GM19463 (cell line): ENCODE data around the gene VPS37C.

Experiments
- ATAC-seq: cut with Tn5 transposase; IDR thresholded peaks from one replicate; pipeline ENCODE4 v1.9.1; 2021; ENCODE audit warnings: mild to moderate bottlenecking, moderate library complexity; ENCODE audit not compliant: unreplicated experiment

VPS37C gene

DNA sequence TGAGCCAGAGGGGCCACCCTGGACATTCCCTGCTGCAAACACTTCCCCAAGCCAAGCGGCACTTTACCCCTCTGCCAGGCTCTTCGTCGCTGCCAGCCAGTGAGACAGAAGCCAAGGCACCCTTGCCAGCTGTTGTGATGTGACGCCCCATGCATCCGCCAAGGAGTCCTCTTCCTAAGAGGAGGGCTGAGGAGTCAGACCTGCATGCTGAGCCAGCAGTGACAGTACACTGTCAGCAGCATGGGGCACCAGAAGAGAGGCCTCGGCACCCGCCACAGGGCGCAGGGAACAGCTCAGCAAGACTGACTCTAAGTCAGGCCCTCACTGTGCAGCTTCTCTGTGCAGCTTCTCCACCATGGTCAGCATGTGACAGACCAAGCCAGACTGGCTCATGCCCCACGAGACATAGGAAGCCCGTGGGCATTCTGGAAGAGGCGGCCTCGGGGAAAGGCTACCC, 26.4 kb downstream of the VPS37C start:
- no peak for ATAC-seq

DNA sequence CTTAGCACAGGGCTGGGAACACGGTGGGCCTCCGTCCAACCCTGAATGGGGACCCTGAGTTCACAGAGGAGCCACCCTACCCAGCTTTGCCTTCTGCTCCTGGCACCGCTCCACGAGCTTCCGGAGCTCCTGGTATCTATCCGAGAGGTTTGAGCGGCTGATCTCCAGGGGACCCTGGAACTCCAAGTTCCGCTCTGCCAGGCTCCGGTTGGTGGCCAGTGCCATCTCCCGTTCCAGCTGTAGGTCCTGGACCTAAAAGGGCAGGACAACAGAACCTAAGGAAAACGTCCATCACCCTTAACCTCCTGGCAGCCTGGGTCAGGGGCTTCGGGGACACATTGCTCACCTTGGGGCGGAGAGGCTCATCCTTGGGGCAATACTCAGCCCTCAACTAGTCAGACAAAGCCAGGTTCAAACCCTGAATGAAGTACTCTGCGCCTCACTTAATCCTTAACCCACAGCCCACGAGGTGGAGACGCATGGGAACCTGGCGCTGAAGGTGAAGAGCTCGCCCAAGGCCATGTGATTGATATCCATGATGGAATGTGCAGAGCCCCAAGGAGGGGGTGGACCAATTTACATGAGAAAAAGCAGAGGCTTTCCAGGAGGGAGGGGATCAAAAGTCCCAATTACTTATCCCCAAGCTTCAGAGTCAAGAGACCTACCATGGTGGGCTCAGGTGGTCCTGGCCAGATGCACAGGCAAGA, 27.1 kb downstream of the VPS37C start:
- no peak for ATAC-seq

DNA sequence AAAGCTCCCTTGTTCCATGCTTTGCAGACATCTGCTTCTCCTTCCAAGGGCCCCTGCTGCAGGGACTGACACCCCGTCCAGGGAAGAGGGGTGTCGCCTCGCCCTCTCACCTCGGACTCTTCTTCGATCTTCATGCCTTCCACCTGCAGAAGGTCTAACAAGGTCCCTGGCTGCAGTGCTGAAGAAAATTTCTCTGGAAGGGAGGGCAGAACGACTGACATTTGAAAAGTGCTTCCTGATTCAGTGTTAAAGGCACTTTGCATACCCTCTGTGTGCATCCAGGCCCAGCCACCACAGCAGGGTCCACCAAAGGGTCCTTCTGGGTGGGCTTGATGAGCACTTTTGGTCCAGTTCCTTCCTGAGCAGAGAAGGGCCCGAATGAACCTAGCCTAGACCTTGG, 28.1 kb downstream of the VPS37C start:
- no peak for ATAC-seq

DNA sequence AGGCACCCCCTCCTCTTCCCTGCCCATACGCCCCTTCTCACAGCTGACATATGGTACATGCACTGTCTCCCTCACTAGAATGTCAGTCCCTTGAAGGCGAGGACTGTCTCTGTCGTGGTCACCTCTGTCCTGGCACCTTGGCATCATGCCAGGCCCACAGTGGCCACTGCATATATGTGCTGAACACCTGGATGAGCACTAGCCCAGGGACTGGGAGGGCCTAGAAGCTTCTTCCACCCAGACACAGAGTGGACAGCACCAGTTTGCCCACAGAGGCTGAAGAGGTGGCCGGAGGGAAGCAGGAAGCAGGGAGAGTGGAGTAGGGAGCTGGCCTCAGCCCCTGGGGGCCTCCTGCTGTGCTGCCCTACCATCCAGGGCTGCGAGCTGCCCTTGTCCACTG, 28.6 kb downstream of the VPS37C start:
- no peak for ATAC-seq

DNA sequence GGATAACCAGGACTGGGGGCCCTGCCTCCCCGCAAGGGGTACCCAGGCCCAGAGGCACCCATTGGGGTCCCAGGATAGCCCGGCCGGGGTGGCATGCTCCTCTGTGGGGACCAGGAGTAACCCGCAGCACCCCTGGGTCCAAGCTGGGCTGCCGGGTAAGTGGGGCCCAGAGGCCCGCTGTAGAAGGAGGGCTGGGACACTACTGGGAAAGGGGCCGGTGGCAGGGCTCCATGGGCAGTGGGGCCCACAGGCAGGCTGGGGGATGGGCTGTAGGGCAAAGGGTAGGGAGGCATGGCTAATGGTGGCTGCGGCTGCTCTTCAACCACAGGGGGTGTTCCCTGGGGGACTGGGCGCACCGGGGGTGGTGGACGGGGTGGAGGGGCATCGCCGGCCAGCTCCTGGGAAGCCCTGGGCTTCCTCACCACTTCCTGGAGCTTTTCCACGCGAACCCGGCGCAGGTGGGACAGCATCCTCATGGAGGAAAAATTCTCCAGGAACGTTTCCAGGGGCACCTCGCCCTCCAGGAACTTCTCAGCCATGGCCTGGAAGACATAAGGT, 29.1 kb downstream of the VPS37C start:
- ATAC-seq: no peak

DNA sequence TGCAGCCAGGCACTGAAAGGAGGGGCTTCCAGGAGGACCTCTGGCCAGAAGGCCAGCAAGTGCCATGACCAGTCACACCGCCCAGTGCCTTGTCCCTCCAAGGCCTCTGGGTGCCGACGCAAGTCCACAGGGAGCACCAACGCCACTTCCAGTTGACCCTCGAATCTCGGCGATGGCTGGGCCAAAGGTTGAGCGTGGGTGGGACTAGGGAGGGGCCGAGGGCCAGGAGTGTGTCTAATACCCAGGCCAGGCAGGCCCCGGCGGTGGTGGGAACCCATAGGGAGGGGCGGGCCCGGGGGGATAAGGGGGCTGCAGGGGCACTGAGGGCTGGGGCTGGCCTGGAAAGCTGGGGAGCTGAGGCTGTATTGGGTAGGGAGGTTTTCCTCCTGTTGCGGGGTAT, 29.6 kb downstream of the VPS37C start:
- ATAC-seq: no peak

DNA sequence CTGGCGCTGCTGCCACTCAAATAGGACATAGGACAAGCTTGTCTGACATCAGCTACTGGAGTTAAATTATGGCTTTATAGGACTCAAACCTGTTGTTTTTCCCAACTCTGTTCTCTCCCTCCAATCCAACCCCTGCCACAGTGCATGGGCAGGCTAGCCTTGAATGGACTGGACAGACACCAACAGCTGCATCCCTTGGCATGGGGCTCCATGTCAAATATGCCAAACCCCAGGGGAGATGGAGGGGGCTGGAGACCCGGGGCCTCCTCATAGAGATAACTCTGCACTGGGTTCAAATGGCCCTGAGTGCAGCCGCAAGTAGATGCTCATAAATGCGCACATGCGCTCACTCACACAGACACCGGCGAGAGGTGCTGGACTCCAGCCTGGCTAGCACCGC, 30.0 kb downstream of the VPS37C start:
- no peak for ATAC-seq

DNA sequence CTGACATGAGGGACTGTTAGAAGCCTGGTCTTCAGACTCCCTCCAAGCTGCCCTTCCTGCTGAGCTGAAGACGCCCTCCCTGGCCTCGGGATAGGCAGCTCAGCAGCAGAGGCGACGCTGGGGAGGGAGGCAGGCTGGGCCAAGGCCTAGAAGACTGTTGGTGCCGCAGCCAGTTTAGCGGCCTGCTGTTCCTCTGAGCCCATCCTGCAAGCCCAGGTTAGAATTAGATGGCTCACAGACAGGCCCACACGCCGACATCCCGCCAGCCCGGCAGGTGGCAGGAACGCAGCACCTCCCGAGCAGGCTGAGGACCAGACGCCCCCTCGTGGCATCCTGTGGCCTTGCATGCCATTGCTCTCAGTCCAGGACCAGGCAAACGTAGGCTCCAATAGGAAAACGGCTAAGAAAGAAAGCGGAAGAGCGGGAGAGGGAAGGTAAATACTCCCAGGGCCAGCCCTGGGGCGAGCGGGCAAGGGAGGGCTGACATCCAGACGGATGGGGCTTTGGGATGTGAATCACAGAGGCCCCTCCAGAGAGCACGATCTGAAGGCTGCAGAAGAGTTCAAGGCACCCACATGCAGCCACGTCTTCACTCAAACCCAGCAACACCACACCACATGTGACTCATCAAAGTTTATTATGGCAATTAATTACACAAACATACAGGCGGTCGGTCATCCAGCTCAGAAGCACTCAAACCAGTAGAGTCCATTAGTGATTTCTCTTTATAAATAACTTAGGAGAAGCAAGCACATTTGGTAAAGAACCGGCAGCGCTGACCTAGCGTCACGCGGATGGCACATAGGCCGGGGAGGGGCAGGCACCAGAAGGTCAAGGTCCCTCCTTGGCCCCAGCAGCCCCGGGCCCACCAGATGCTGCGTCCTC, 31.3 kb downstream of the VPS37C start:
- ATAC-seq: peak; percentile 86

DNA sequence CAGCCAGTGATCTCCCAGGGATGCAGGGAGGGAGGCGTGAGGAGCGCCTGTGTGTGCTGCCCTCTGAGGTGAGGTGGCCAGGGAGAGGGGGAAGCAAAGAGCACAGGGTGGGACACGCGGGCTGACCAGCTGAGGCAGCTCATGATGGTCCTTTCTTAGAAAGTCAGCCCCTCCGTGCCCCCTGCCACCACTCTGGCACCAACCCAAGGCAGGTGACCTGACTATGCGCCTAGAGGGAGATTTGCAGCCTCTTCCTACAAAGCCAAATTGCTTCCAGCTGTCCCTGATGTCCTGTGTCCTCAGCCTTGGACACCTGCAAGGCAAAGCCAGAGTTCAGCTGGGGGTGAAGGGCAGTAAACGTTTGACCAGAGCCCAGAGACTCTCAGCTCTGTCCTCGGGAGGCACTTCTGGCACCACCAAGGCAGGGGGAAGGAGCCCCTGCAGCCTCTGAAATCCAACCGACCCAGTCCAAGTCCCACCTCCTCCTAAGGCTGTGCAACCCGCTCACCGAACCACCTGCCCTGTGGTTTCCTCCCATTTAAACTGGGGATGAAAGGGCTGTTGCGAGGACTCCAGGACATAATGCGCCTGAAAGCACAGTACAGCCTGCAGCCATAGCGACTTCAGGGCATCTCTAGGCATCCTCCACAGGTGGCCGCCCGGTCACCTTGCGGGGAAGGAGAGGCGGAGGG, 32.1 kb downstream of the VPS37C start:
- ATAC-seq: no peak

DNA sequence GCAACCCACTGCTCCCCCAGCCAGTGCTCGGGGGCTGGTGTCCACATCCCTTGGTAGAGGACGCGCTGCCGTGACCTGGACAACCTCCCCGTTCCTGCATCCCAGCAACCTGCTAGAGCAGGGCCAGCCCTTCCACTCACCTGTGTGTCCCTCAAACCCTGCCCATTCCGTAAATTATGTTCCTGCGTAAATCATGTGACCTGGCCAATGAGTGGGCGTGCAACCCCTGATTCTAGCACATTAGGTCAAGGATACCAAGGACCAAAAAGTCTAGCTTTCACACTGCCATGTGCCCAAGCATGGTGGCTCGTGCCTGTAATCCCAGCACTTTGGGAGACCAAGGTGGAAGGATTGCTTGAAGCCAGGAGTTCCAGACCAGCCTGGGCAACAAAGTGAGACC, 33.2 kb downstream of the VPS37C start:
- no peak for ATAC-seq

DNA sequence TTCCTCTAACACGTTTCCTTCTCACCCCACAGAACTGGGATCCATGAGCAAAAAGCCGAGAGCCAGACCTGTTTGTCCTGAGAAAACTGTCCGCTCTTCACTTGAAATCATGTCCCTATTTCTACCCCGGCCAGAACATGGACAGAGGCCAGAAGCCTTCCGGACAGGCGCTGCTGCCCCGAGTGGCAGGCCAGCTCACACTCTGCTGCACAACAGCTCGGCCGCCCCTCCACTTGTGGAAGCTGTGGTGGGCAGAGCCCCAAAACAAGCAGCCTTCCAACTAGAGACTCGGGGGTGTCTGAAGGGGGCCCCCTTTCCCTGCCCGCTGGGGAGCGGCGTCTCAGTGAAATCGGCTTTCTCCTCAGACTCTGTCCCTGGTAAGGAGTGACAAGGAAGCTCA, 35.0 kb downstream of the VPS37C start:
- ATAC-seq: no peak

DNA sequence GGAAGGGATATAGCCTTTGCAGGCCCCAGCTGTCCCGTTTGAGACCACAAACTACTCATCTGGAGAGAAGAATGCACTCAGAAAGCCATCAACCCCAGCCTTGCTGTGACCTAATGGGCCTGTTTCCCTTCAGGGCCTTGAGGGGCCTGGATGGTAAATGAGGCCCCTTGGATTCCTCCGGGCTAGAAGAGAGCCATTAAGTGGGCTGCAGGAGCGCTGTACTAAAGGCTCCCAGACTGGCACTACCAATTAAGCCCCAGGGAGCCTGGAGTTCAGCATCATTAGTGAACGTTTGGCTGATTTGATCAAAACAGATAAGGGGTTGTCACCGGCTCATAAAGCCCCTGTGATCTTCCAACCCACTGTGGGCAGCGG, 35.9 kb downstream of the VPS37C start:
- no peak for ATAC-seq

DNA sequence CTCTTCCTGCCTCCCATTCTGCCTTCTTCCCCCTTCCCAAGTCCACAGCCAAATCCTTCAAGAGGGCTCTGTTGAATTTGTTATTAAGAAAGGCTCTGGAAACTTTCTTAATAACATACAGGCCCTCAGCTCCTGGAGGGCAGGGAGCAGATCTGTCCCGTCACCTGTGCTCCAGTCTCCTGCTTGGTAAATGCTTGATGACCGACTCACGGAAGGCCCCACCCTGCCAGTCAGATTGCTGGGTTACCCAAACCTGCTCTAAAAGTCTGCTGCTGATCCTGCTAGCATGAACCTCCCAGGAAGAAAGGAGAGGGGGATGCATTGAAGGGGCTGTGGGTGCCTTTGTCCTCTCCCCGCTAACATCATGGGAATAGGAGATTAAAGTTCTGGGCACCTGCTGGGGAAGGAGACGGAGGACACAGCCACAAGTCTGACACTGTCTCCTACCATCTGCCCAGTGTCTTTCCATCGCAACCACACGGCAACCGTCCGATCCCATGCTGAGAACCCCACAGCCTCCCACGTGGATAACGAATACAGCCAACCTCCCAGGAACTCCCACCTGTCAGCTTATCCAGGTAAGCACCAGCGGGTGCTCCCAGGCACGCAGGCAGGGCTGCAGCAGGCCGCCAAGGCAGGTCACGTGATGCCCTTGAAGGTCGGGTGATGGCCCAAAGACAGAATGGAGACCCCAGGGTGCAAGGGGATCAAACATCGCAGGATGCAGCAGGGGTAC, 36.5 kb downstream of the VPS37C start:
- ATAC-seq: no peak

DNA sequence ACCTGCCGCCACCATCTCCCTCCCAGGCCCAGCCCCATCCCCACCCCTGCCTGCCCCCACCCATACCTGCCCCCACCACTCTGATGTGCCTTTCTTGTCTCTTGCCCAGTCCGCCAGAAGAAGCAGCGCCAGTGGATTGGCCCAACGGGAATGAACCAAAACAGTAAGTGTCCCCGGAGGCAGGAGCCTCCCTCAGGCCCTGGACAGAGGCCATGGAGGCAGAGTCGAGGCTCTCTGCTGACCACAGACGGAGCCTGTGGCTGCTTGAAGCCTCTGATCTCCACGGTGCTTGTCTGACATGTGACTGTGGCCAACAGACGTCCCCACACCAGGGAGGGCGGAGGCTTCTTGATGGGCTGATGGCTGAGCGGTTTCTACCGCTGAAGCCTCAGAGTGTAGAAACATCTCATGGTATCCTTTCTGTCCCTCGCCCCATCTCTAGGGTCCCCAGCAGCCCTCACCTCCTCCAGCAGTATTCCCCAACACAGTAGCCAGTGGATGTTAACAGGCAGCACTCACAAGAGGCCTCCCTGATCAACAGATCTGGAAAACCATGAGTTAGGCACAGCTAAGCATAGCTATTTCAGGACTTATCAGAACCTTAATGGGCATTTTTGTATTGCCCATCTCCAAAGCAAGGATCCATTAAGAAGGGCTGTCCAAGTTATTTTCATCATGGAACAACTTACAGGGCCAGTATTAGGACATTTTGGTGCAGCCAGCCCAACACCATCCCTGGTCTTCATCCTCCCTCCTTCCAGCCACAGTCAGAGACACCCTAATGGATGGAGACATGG, 37.3 kb downstream of the VPS37C start:
- no peak for ATAC-seq

DNA sequence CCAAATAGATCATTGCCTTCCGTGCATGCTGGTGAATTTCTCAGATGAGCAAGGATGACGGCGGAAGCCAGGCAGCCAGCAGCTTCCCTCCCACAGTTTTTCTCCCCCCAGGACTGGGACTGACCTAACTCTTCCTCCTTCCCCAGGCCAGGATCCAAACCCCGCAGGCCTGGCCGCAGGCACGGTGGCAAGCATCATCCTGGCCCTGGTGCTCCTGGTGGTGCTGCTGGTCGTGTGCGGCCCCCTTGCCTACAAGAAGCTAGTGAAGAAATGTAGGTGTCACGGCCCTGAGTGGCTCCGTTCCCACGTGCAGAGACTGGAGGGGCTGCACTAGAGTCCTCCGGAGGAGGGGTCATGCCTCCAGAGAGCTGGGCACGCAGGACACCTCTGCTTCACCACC, 38.5 kb downstream of the VPS37C start:
- no peak for ATAC-seq

DNA sequence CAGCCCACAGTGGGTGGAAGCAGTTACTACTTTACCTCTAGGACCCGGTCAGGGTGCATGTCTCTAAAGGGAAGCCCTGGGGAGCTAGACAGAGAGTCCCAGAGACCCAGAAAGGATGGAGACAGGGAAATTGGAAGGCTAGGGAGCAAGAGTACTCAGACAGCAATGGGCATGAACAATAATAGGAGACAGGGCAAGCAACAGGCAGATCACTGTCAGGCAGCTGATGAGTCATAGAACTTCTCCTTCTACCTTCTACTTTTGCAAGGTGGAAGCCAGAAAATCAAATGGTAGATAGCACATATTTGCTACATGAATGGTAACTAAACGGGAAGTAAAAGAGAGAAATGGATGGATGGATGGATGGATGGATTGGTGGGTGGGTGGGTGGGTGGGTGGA, 39.3 kb downstream of the VPS37C start:
- ATAC-seq: no peak

DNA sequence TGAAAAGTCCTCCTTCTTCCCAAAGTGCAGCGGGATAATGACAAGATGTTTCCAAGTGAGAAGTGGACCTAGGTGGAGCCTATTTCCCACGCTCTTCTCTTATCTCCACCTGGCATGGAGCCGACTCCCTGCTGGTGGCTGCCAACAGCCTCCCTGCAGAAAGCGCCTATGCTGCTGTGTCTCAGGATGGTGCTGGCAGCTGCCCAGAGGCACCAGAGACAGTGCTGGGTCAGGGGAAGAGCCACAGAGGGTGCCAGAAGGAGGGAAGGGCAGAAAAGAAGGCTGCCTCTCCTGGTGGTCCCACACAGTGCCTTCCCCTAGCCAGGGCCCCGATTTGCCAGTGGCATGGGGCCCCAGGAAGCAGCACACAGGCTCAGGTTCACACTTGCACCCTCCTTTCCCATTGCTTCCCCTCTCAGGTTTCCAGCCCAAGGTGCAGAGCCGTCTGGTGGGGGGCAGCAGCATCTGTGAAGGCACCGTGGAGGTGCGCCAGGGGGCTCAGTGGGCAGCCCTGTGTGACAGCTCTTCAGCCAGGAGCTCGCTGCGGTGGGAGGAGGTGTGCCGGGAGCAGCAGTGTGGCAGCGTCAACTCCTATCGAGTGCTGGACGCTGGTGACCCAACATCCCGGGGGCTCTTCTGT, 39.9 kb downstream of the VPS37C start:
- ATAC-seq: no peak

DNA sequence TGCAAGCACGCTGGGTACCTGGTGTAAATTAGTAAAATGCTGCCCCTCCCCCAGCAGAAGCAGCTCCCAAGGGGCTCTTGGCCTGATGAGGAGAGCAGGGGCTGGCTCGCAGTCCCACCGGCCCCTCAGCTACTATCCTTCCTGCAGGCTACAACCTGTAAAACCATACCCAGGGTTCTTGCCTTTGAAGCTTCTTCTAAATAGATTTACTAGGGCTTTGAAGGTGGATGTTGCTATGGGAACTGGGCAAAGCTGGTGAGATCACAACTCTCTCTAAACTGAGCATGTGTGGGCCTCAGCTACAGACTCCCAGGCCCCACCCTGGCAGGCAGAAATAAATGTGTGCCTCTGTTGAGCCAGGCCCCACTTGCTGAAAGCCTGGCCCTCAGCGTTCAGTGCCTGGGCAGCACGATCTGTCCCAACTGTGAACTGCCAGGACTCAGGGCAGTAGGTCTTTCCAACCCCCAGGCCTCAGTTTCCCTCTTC, 40.5 kb downstream of the VPS37C start:
- ATAC-seq: no peak

DNA sequence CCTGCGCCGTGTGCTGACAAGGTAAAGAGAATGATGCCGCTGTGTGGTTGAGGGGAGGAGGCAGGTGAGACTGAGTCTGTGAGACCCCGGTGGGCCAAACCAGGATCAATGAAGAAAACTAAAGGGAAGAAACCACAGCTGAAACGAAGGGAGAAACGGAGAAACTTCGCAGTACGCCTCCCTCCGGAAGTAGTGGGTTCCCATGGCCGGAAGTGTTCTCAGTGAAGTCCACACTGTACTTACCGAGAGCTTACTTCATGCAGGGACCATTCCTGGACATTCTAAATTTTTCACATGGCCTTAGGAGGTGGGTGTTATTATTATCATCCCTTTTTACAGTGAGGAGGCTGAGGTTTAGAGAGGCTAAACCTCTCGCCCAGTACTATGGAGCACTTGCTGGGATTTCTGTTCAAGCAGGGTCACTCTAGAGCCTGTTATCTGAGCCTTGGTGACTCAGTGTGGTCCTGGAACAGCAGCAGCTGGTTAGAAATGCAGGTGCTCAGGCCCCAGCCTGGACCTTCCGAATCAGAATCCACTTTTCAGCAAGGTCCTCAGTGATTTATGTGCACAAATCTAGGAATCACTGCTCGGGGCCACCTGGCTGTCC, 41.0 kb downstream of the VPS37C start:
- no peak for ATAC-seq
